ENCODE data around the gene CYSTM1. TPM values are rescaled to one million over a fixed set of nuclear protein-coding genes. Genes with fewer than 3 reads are reported as not detected.

The CYSTM1 gene
- total and polyA plus RNA-seq, 2 of the 8 experiments (the other 6 are each of a cell fraction or from before 2014, with no cell fraction given): 25.0 to 47.8 TPM

GRCh38 chr5:140168371-140168770 is 6.6 kb upstream of the CYSTM1 start (continued):
- TF ChIP-seq ASH2L (IDR thresholded peaks at IDR 0.05; ENCODE audit: low read length): no peak

Data from H1 (cell line).